Activated T-cell treated with anti-CD3 and anti-CD28 coated beads for 1 hour (primary cell): ENCODE measurements around the gene APOBEC2.

Experiments used
- DNase-seq: peaks from one replicate; pipeline ENCODE4 v3.0.0-alpha.2; 2020; ENCODE audit warnings: low read depth

APOBEC2 gene

DNA sequence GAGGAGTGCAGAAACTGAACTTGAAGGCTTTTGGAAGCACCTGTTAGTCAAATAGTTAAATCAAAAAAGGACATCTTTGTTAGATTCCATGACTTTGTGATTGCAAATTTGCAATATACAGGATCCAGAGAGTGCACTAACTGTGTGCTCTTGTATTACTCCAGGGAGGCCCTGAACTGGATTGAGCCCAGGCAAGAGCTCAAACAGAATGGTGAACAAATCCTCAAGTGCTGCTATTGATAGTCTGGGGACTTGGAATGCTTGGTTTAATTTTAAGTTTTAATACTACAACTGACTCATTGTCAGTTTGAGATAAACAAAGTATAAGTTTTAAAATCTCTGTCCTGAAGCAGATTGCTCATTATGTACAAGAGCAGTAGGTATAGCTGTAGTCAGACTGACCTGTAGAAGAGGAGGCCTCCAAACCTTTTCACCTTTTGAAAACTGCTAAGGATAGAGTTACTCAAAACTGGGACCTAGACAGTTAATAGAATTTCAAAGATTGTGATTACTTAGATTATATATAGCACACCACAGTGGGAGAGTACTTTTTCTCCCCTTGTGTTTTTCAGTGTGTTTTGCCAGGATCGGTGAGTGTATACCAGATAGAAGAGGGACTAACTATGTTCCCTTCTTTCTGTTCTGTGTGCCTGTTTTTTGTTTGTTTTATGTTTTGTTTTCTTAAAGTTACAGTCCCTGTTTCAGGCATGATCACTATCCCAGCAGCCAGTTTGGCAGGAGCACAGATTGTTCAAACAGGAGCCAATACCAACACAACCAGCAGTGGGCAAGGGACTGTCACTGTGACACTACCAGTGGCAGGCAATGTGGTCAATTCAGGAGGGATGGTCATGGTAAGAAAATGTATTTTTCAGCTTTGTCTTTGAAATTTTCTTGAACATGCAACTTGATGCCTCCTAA is 38.1 kb downstream of the APOBEC2 start:
- no peak for DNase-seq

DNA sequence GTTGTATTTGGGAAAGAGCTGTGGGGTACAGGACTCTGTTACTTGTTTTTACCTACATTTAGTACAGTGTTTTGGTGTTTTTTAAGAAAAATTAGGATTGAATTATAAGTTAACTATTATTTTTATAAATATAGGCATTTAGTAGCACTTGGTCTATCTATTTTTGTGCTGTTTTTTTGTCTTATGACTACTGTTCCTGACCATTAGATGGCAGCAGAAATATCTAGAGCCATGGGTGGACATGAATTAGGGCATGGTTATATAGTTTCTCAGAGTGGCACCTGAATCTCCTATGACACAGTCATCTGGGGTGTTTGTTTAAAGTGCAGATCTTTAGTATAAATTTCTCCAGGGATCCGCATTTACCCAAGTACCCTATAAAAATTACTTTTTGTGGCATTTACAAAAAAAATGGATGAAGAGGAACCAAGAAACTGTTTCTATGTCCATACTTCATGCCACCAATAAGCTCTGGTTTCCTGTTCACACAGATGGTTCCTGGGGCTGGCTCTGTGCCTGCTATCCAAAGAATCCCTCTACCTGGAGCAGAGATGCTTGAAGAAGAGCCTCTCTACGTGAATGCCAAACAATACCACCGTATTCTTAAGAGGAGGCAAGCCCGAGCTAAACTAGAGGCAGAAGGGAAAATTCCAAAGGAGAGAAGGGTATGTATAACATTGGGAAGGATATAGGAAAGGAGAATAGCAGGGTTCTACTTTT is 39.6 kb downstream of the APOBEC2 start:
- no peak for DNase-seq

DNA sequence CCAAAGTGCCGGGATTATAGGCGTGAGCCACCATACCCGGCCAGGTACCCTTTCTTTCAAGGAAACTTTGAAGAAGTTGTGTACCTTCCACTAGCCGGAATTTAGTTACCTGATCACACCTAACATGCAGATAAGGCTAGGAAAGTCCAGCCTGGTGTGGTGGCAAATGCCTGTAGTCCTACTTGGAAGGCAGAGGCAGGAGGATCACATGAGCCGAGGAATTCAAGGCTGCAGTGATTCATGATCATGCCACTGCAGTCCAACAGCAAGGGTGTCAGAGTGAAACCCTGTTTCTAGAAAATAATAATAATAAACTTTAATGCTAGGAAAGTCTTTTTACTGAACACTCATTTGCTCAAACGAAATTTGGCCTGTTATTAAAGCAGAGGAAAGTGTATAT is 40.7 kb downstream of the APOBEC2 start:
- no peak for DNase-seq

DNA sequence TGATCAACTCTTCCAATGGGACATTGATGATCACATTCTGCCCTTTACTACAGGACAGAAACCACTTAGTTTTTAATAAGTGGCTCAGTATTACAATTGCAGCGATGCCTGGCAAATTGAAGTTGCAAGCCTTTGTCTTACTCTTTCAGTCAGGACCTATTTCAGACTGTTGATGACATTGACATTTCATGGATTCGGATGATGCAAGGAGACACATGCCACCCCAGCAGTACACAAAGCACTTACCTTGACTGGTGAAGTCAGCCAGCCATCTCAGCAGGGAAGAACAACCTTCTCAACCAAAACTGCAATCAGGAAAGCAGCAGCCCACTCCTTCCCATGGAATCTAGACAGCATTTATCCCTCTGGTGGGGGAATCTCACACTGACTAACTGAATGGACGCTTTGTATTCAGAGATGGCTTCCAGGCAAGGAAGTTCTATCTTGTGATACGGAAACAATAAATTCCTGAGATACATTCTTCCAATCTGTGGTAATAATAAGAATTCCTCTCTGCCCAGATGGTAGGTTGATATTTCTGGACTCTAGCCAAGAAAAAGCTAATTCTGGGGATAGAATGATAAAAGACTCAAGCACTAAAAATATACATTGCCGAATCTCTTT is 44.6 kb downstream of the APOBEC2 start:
- DNase-seq = no peak

DNA sequence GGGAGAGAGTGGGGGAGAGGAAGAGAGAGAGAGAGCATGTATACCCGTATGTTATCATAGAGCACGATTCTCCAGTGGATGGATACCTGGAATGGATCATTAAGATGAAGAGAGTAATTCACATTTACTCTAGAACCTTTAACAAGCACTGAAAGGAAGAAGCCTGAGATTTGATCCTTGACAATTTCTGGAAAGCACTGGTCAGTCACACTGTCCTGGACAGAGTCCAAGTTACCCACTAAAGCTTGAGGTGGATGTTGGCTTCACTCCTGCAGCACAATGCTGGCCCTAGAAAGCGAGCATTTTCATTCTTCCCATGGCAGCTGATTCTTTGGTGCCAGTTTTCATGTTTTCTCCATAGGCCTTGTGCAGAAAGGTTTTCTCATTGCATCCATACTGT is 45.4 kb downstream of the APOBEC2 start:
- no peak for DNase-seq

DNA sequence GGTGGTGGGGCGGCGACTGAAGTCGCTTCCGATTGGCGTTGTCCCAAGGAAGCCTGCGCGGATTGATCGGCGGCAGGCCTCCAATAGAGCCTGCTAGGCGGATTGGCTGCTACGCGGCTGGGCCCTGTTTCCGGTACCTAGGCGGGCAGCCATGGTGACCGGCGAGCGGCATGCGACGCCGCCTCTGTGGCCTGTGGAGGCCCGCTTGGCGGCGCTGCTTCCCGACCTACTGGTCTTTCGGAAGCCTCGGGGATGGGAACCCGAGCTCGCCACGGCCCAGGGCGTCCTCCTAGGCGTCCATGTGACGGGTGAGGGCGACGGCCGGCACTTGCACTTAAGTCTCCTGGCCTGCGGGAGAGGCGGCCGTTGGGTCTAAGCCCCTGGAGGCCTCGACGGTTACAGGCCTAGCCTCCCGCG is 47.9 kb downstream of the APOBEC2 start:
- no peak for DNase-seq

DNA sequence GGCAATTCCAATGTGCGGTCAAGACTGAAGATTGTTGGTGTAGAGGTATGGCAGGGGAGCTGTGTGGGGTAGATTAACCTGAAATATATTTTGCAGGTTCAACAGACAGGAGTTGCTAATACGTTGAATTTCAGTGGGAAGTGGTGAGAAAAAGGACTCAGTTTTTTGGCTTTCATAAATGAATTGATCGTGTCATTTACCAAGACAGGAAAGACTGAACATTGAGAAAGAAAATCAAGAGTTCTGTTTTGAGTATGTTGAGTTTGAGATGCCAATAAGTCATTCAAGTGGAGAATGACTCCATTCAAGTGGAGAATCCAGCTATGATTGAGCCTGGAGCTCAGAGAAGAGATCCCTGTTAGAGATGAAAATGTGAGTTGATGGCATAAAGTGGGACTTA is 50.8 kb downstream of the APOBEC2 start:
- DNase-seq = no peak

DNA sequence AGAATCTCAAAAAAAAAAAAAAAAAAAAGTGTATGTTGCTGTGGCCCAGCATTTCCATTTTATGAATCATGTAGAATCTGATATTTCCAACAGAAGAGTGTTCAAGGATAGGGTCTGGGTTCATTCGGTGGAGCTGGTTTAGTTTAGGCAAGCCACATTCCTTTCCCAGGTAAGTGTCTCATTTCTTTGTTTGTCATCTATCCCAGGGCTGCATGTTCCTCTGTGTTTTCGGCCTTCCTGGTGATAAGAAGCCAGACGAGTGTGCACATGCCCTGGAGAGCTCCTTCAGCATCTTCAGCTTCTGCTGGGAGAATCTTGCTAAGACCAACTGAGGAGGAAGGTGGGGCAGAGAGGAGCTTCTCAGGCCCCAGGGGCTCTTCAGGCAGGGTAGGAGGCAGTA is 58.0 kb downstream of the APOBEC2 start:
- no peak for DNase-seq
